Transverse colon (tissue), 4 donors: ENCODE measurements around the gene GATAD1. TPM values are rescaled to one million over a fixed set of nuclear protein-coding genes. Genes with fewer than 3 reads are reported as not detected.

ENCODE experiments used
- DNase-seq: peaks from one replicate; pipeline ENCODE4 v3.0.0-alpha.2; 2019
- H3K27ac ChIP-seq, 4 donors: fragments of 200-600 bp; sonication (generic); 2 replicates each; pipeline ENCODE4 v1.5.1; 2016 to 2018; ENCODE audit warnings: inconsistent platforms in 4 of 4
- H3K27me3 ChIP-seq: fragments of 200-600 bp; sonication (generic); 2 replicates; pipeline ENCODE4 v1.5.1; 2017; ENCODE audit warnings: inconsistent platforms
- H3K36me3 ChIP-seq, 4 donors: fragments of 200-600 bp; sonication (generic); 2 replicates each; pipeline ENCODE4 v1.5.1; 2017 to 2019; ENCODE audit warnings: inconsistent platforms in 4 of 4
- H3K4me1 ChIP-seq, 4 donors: fragments of 200-600 bp; sonication (generic); 2 replicates each; pipeline ENCODE4 v1.5.1; 2017 to 2020; ENCODE audit warnings: inconsistent platforms in 4 of 4
- H3K4me3 ChIP-seq, 4 donors: fragments of 200-600 bp; sonication (generic); 1 replicate in 1 of 4; 2 replicates in 3 of 4; pipeline versions ENCODE4 v1.5.1 to v1.6.1; 2017 to 2019; ENCODE audit warnings: inconsistent platforms in 4 of 4
- H3K9me3 ChIP-seq, 2 donors: fragments of 200-600 bp; sonication (generic); 2 replicates each; pipeline ENCODE4 v1.5.1; 2017 to 2019; ENCODE audit warnings: inconsistent platforms in 2 of 2
- CTCF ChIP-seq, 5 experiments: fragments of 200-600 bp in 3 of 5; fragments of 450-650 bp in 2 of 5; sonication (generic) in 3 of 5; IDR thresholded peaks; 1 replicate in 2 of 5; 2 replicates in 3 of 5; pipeline ENCODE4 v1.5.1; 2016 to 2017; ENCODE audit warnings: antibody characterized with exemption in 5 of 5, inconsistent platforms in 3 of 5, mild to moderate bottlenecking in 2 of 5, moderate library complexity in 1 of 5
- EP300 ChIP-seq: sonication (generic); formaldehyde crosslinking; IDR thresholded peaks from one replicate; pipeline ENCODE4 v1.6.1; 2017; ENCODE audit warnings: antibody characterized with exemption, low read depth
- POLR2A ChIP-seq: fragments of 450-650 bp; IDR thresholded peaks from one replicate; pipeline ENCODE4 v1.6.1; 2016; ENCODE audit warnings: antibody characterized with exemption, mild to moderate bottlenecking, moderate library complexity
- POLR2AphosphoS5 ChIP-seq, 3 donors: sonication (generic); formaldehyde crosslinking; IDR thresholded peaks; one replicate each; pipeline ENCODE4 v1.6.1; 2016; ENCODE audit warnings: antibody characterized with exemption in 3 of 3
- WGBS, 2 donors: methylation state at CpG; one replicate each; pipeline ENCODE4 v1.1.5; 2018; ENCODE audit warnings: low coverage in 1 of 2; 5-methylcytosine and 5-hydroxymethylcytosine counted together
- in situ Hi-C, 4 donors: fragments of 200-750 bp; cut with MboI; loops; one replicate each; pipeline versions ENCODE4 v1.15.0 to v1.15.1; 2017; ENCODE audit warnings: low sequenced_read_pairs in 3 of 4, low pct_ligation_motif_present in 1 of 4, low pct_unique_long_range_greater_than_20kb in 1 of 4
- intact Hi-C: fragments of 100-400 bp; cut with DNase I; formaldehyde crosslinking; loops from one replicate; pipeline ENCODE4 v1.15.1; 2023; ENCODE audit warnings: low total_unique reads
- total RNA-seq, 4 donors: library from RNA; depleted of rRNA; stranded (reverse); fragments of >200 nt; gene quantifications; one replicate each; pipeline ENCODE4 v1.1.0, GENCODE V29; 2016

The GATAD1 gene
- total RNA-seq, 4 donors from 2014 or later, result 18.9 to 57.0 (median 41.7) TPM

- DNase-seq, result no peak
- H3K27ac ChIP-seq, result no peak overlapping the region
- H3K4me3 ChIP-seq, result no peak overlapping the region
- 88 to 96% methylated on average over 2 of the region's 2 CpGs for WGBS, 2 donors
- in situ Hi-C loops (no loop called here), intact Hi-C loops (no loop called here)
- no peaks in the 10 kb centered on the region for H3K9me3 ChIP-seq
- TF ChIP-seq EP300 (no peak), CTCF (IDR thresholded peaks at IDR 0.05) (no peak), POLR2AphosphoS5 (IDR thresholded peaks at IDR 0.05) (no peak), POLR2A (no peak)
- peaks cover 0 to 38% (median 7%) of the 10 kb centered on the region in 4 donors for H3K36me3 ChIP-seq
- H3K27me3 ChIP-seq, result no peaks in the 10 kb centered on the region
- no peaks in the 10 kb centered on the region for H3K4me1 ChIP-seq
These were observed 59.1 kb downstream of the GATAD1 start for GRCh38 chr7:92506363-92506762.

GRCh38 chr7:92508946-92509345 is 61.7 kb downstream of the GATAD1 start:
- no peak for DNase-seq
- in situ Hi-C loops (no loop called here), intact Hi-C loops (no loop called here)
- Histone ChIP-seq H3K4me1 (no peaks in the 10 kb centered on the region), H3K36me3 (peaks cover 0 to 26% (median 10%) of the 10 kb centered on the region in 4 donors), H3K27ac (no peak overlapping the region), H3K27me3 (no peaks in the 10 kb centered on the region), H3K9me3 (no peaks in the 10 kb centered on the region), H3K4me3 (no peak overlapping the region)
- WGBS, 2 donors, result 94% methylated on average over 5 of the region's 5 CpGs
- TF ChIP-seq EP300, result no peak

Other genes starting within 250 kb of the GATAD1 start
- gene KRIT1, start 201.6 kb upstream of the GATAD1 start, total RNA-seq, result 10 to 100 TPM; 29.9 to 95.7 (median 65.5) TPM
- gene ANKIB1, start 201.5 kb upstream of the GATAD1 start, total RNA-seq, result 10 to 100 TPM; 29.9 to 45.9 (median 38.5) TPM
- gene ERVW-1, start 30.5 kb downstream of the GATAD1 start, total RNA-seq, result not detected
- gene PEX1, start 81.0 kb downstream of the GATAD1 start, total RNA-seq, result 10 to 100 TPM; 17.2 to 29.6 (median 23.1) TPM
- 10 to 100 TPM; 11.5 to 19.8 (median 16.0) TPM for gene RBM48, start 81.3 kb downstream of the GATAD1 start, total RNA-seq
- 10 to 100 TPM in 3 of 4 donors, 1 to 10 TPM in 1; 6.8 to 32.6 (median 15.3) TPM for gene FAM133B, start 142.9 kb downstream of the GATAD1 start, total RNA-seq